ENCODE data around the gene C19orf44.

GRCh38 chr19:16516923-16517610, 20.9 kb downstream of the C19orf44 start:
- TF ChIP-seq CTCF (IDR thresholded peaks at IDR 0.05; ENCODE audit: low read depth, low read length): no peak
- no peak for TF ChIP-seq POLR2A (IDR thresholded peaks at IDR 0.05; ENCODE audit: extremely low read depth, insufficient read length)
- no peak for TF ChIP-seq MYC (IDR thresholded peaks at IDR 0.05; ENCODE audit: low read depth, low read length)
